Activated B cell treated with CpG ODN at 0.5 μM for 24 hours (primary cell): ENCODE data around the gene MED26. TPM values are rescaled to one million over a fixed set of nuclear protein-coding genes. Genes with fewer than 3 reads are reported as not detected.

ENCODE experiments used
- ATAC-seq: fragments of 200-7000 bp; cut with Tn5 transposase; one replicate; pipeline ENCODE4 v1.10.0; 2021; ENCODE audit warnings: low read depth, mild to moderate bottlenecking, moderate library complexity
- CTCF ChIA-PET: fragments of 350-600 bp; sonication (Branson Sonifier 250); formaldehyde crosslinking; loops from one replicate; lab custom pipeline; 2021; ENCODE audit warnings: antibody characterized with exemption; lab: Charles Lee
- POLR2A ChIA-PET: fragments of 350-600 bp; sonication (Branson Sonifier 250); formaldehyde crosslinking; loops from one replicate; lab custom pipeline; 2021; ENCODE audit warnings: antibody characterized with exemption; lab: Charles Lee
- DNase-seq: peaks from one replicate; pipeline ENCODE4 v3.0.0; 2022
- H3K27ac Mint-ChIP-seq: one replicate; pipeline ENCODE4 v1.8.0; 2020; ENCODE audit warnings: mixed read lengths
- H3K27me3 Mint-ChIP-seq: one replicate; pipeline ENCODE4 v1.8.0; 2021; ENCODE audit warnings: mixed read lengths
- H3K36me3 Mint-ChIP-seq: one replicate; pipeline ENCODE4 v1.8.0; 2021; ENCODE audit warnings: low read depth, mixed read lengths
- H3K4me1 Mint-ChIP-seq: one replicate; pipeline ENCODE4 v1.8.0; 2021; ENCODE audit warnings: mixed read lengths
- H3K4me3 Mint-ChIP-seq: one replicate; pipeline ENCODE4 v1.8.0; 2020; ENCODE audit warnings: mild to moderate bottlenecking, mixed read lengths
- H3K9me3 Mint-ChIP-seq: one replicate; pipeline ENCODE4 v1.8.0; 2020; ENCODE audit warnings: mixed read lengths
- CTCF ChIP-seq: fragments of 200-600 bp; IDR thresholded peaks from one replicate; pipeline ENCODE4 v1.8.0; 2022; ENCODE audit warnings: antibody characterized with exemption, mild to moderate bottlenecking
- intact Hi-C: fragments of 100-400 bp; cut with micrococcal nuclease; formaldehyde crosslinking; loops from one replicate; pipeline ENCODE4 v1.15.1; 2024
- total RNA-seq: library from RNA; stranded (reverse); gene quantifications from 2 replicates; pipeline ENCODE4 v1.2.3, GENCODE V29; 2022

The MED26 gene
- total RNA-seq, 1 donor from 2014 or later, result 32.0 TPM

GRCh38 chr19:16527971-16528521, 100.0 kb downstream of the MED26 start:
- intact Hi-C loops, result loop anchor here (1.0 kb wide), 2 partner anchors 84 to 243 kb away; no protein-coding TSS in a partner anchor
- ATAC-seq, result peak; percentile 67
- no peaks in the 10 kb centered on the region for H3K4me1 Mint-ChIP-seq
- H3K27ac Mint-ChIP-seq, result no peak overlapping the region
- no peaks in the 10 kb centered on the region for H3K9me3 Mint-ChIP-seq
- no peak for DNase-seq
- CTCF ChIA-PET, result interaction anchor here (2.1 kb wide), 1 partner anchor 99 kb away, joined by 7 read pairs; the partner anchor contains the start of gene MED26
- no peak overlapping the region for H3K4me3 Mint-ChIP-seq
- no peaks in the 10 kb centered on the region for H3K27me3 Mint-ChIP-seq
- peaks cover 88% of the 10 kb centered on the region for H3K36me3 Mint-ChIP-seq
- no peak for TF ChIP-seq CTCF
- POLR2A ChIA-PET, result interaction anchor here (1.1 kb wide), 1 partner anchor 15 kb away, joined by 3 read pairs; no protein-coding TSS in a partner anchor

GRCh38 chr19:16527334-16527935, 100.6 kb downstream of the MED26 start:
- no peaks in the 10 kb centered on the region for H3K4me1 Mint-ChIP-seq
- ChIA-PET CTCF (interaction anchor here (2.1 kb wide), 1 partner anchor 99 kb away, joined by 7 read pairs; the partner anchor contains the start of gene MED26), POLR2A (interaction anchor here (1.3 kb wide), 1 partner anchor 8 kb away, joined by 3 read pairs; no protein-coding TSS in a partner anchor)
- H3K27me3 Mint-ChIP-seq, result no peaks in the 10 kb centered on the region
- no peak overlapping the region for H3K27ac Mint-ChIP-seq
- no peak for ATAC-seq
- intact Hi-C loops, result no loop called here
- no peaks in the 10 kb centered on the region for H3K9me3 Mint-ChIP-seq
- DNase-seq, result no peak
- peaks cover 88% of the 10 kb centered on the region for H3K36me3 Mint-ChIP-seq
- TF ChIP-seq CTCF, result no peak
- H3K4me3 Mint-ChIP-seq, result no peak overlapping the region

GRCh38 chr19:16525751-16526481, 102.1 kb downstream of the MED26 start:
- Mint-ChIP-seq H3K4me1 (no peaks in the 10 kb centered on the region), H3K4me3 (no peak overlapping the region), H3K27me3 (no peaks in the 10 kb centered on the region), H3K27ac (no peak overlapping the region), H3K9me3 (no peaks in the 10 kb centered on the region), H3K36me3 (peaks cover 85% of the 10 kb centered on the region)
- ATAC-seq (no peak), DNase-seq (no peak)
- intact Hi-C loops, result no loop called here
- TF ChIP-seq CTCF, result no peak
- POLR2A ChIA-PET, result interaction anchor here (1.3 kb wide), 1 partner anchor 9 kb away, joined by 3 read pairs; no protein-coding TSS in a partner anchor
- CTCF ChIA-PET, result no interaction called here

GRCh38 chr19:16524991-16525734, 102.8 kb downstream of the MED26 start:
- DNase-seq (no peak), ATAC-seq (no peak)
- Mint-ChIP-seq H3K36me3 (peaks cover 85% of the 10 kb centered on the region), H3K27me3 (no peaks in the 10 kb centered on the region), H3K9me3 (no peaks in the 10 kb centered on the region), H3K27ac (no peak overlapping the region), H3K4me1 (no peaks in the 10 kb centered on the region), H3K4me3 (no peak overlapping the region)
- intact Hi-C loops, result no loop called here
- ChIA-PET CTCF (no interaction called here), POLR2A (no interaction called here)
- no peak for TF ChIP-seq CTCF

Other genes starting within 250 kb of the MED26 start
- 81.0 and 86.3 TPM in 2 replicates for gene EPS15L1, start 156.2 kb downstream of the MED26 start, total RNA-seq
- not detected in 2 replicates for gene CALR3, start 132.0 kb downstream of the MED26 start, total RNA-seq
- gene C19orf44, start 131.8 kb downstream of the MED26 start, total RNA-seq, result 5.9 and 7.1 TPM in 2 replicates
- gene CHERP, start 85.8 kb downstream of the MED26 start, total RNA-seq, result 70.9 and 89.3 TPM in 2 replicates
- gene SLC35E1, start 55.8 kb downstream of the MED26 start, total RNA-seq, result 41.6 and 51.7 TPM in 2 replicates
- 90.2 and 110 TPM in 2 replicates for gene SMIM7, start 31.9 kb upstream of the MED26 start, total RNA-seq
- gene TMEM38A, start 32.9 kb upstream of the MED26 start, total RNA-seq, result 3.1 and 4.0 TPM in 2 replicates
- 0.02 and 0.04 TPM in 2 replicates for gene NWD1, start 91.6 kb upstream of the MED26 start, total RNA-seq
- 63.7 and 73.1 TPM in 2 replicates for gene SIN3B, start 201.2 kb upstream of the MED26 start, total RNA-seq